GM12878 (cell line): Measurements from ENCODE around the gene PPP1CC. TPM values are rescaled to one million over a fixed set of nuclear protein-coding genes. Genes with fewer than 3 reads are reported as not detected.

Source experiments
- ATAC-seq: fragments of 200-7000 bp; cut with Tn5 transposase; 3 replicates; pipeline ENCODE4 v1.9.1; 2020; ENCODE audit warnings: mild to moderate bottlenecking, moderate library complexity
- BruUV-seq: library from RNA; stranded (reverse); fragments of 400-500 nt; replicated peaks from 2 replicates; lab custom pipeline; 2021; lab: Mats Ljungman, UMichigan
- CTCF ChIA-PET: fragments of 300-600 bp; sonication (Branson Sonifier 250); formaldehyde crosslinking; extraction: SDS; loops from one replicate; lab custom pipeline; 2021; ENCODE audit warnings: inconsistent platforms; lab: Yijun Ruan, JAX
- POLR2A ChIA-PET: fragments of 350-600 bp; formaldehyde crosslinking; extraction: SDS; loops from one replicate; lab custom pipeline; 2021; ENCODE audit warnings: inconsistent platforms; lab: Charles Lee
- RAD21 ChIA-PET: fragments of 300-600 bp; sonication (Branson Sonifier 250); formaldehyde crosslinking; loops from one replicate; lab custom pipeline; 2023; ENCODE audit warnings: antibody characterized with exemption; ENCODE audit not compliant: unreplicated experiment; lab: Charles Lee
- SMC1A ChIA-PET: fragments of 300-600 bp; sonication (Branson Sonifier 250); formaldehyde crosslinking; loops from one replicate; lab custom pipeline; 2023; ENCODE audit not compliant: unreplicated experiment, uncharacterized antibody; lab: Charles Lee
- DNase-seq: peaks from one replicate; pipeline ENCODE4 v3.0.0-alpha.2; 2011; ENCODE audit warnings: low read depth, low spot score
- FAIRE-seq: peaks from 3 replicates; lab custom pipeline; 2011; peaks lifted over from hg19 to GRCh38; lab: Jason Lieb, UNC
- H2AFZ ChIP-seq: 2 replicates; pipeline ENCODE4 v1.6.0; 2011; ENCODE audit warnings: low read depth, low read length, control low read depth; ENCODE audit not compliant: control insufficient read depth
- H3K27ac ChIP-seq: 2 replicates; pipeline ENCODE4 v1.5.1; 2011; ENCODE audit warnings: control low read depth; ENCODE audit not compliant: control insufficient read depth, insufficient read depth
- H3K27me3 ChIP-seq, 2 experiments: replicated peaks in 1 of 2; 2 replicates each; pipeline versions ENCODE4 v1.6.0 to v1.6.1; 2011; ENCODE audit warnings: low read length in 1 of 2; ENCODE audit not compliant: control insufficient read depth in 2 of 2, insufficient read depth in 2 of 2
- H3K36me3 ChIP-seq, 2 experiments: 2 replicates each; pipeline ENCODE4 v1.5.1; 2011; ENCODE audit warnings: low read length in 1 of 2; ENCODE audit not compliant: control insufficient read depth in 2 of 2, insufficient read depth in 2 of 2
- H3K4me1 ChIP-seq: 2 replicates; pipeline ENCODE4 v1.6.1; 2011; ENCODE audit warnings: mild to moderate bottlenecking, low read length, moderate library complexity, mixed read lengths; ENCODE audit not compliant: control insufficient read depth, insufficient read depth
- H3K4me2 ChIP-seq: 2 replicates; pipeline ENCODE4 v1.6.0; 2011; ENCODE audit warnings: control low read depth; ENCODE audit not compliant: control insufficient read depth, insufficient read depth
- H3K4me3 ChIP-seq: fragments of 200-600 bp; sonication (generic); 2 replicates; pipeline ENCODE4 v1.5.1; 2016
- H3K79me2 ChIP-seq: 2 replicates; pipeline ENCODE4 v1.6.0; 2011; ENCODE audit warnings: low read length; ENCODE audit not compliant: control insufficient read depth, insufficient read depth
- H3K9ac ChIP-seq: 2 replicates; pipeline ENCODE4 v1.8.0; 2011; ENCODE audit warnings: low read length, control low read depth, mixed read lengths; ENCODE audit not compliant: control insufficient read depth, insufficient read depth
- H3K9me3 ChIP-seq: replicated peaks from 3 replicates; pipeline ENCODE4 v1.5.1; 2011; ENCODE audit warnings: mild to moderate bottlenecking, low read length; ENCODE audit not compliant: control insufficient read depth, insufficient read depth
- H4K20me1 ChIP-seq: 2 replicates; pipeline ENCODE4 v1.6.0; 2011; ENCODE audit not compliant: control insufficient read depth, insufficient read depth
- ATF2 ChIP-seq: IDR thresholded peaks from 2 replicates; pipeline ENCODE4 v1.6.1; 2012; ENCODE audit warnings: low read length, inconsistent platforms
- CHD2 ChIP-seq: IDR thresholded peaks from 2 replicates; pipeline ENCODE4 v1.6.1; 2011; ENCODE audit warnings: low read depth, low read length, improper control_type of control experiment, borderline replicate concordance
- CHD4 ChIP-seq: fragments of 200-600 bp; sonication (generic); IDR thresholded peaks from 2 replicates; pipeline ENCODE4 v1.6.1; 2016; ENCODE audit warnings: mild to moderate bottlenecking
- CREM ChIP-seq: IDR thresholded peaks from 2 replicates; pipeline ENCODE4 v1.6.1; 2014; ENCODE audit warnings: antibody characterized with exemption, low read depth
- E2F8 ChIP-seq: fragments of 450-650 bp; IDR thresholded peaks from 2 replicates; pipeline ENCODE4 v1.6.1; 2018; ENCODE audit warnings: mild to moderate bottlenecking, low read depth, moderate library complexity; ENCODE audit not compliant: partially characterized antibody
- ELK1 ChIP-seq: IDR thresholded peaks from 2 replicates; pipeline ENCODE4 v1.6.1; 2012; ENCODE audit warnings: low read depth, low read length, improper control_type of control experiment
- ESRRA ChIP-seq: IDR thresholded peaks from 2 replicates; pipeline ENCODE4 v1.6.1; 2012; ENCODE audit warnings: mild to moderate bottlenecking, low read length, improper control_type of control experiment
- FOS ChIP-seq: IDR thresholded peaks from 3 replicates; pipeline ENCODE4 v1.6.1; 2011; ENCODE audit warnings: borderline replicate concordance; ENCODE audit not compliant: insufficient read length; ENCODE audit errors: extremely low read depth
- HDGF ChIP-seq: fragments of 450-650 bp; IDR thresholded peaks from 2 replicates; pipeline ENCODE4 v1.6.1; 2016; ENCODE audit warnings: antibody characterized with exemption
- KDM1A ChIP-seq: fragments of 200-600 bp; sonication (generic); IDR thresholded peaks from 2 replicates; pipeline ENCODE4 v1.6.1; 2016; ENCODE audit warnings: borderline replicate concordance
- MAX ChIP-seq: IDR thresholded peaks from 2 replicates; pipeline ENCODE4 v1.6.1; 2012; ENCODE audit warnings: low read depth, low read length, improper control_type of control experiment
- NFYA ChIP-seq: IDR thresholded peaks from 2 replicates; pipeline ENCODE4 v1.6.1; 2011; ENCODE audit warnings: low read depth, mild to moderate bottlenecking, low read length, improper control_type of control experiment, borderline replicate concordance
- PKNOX1 ChIP-seq: fragments of 450-650 bp; IDR thresholded peaks from 2 replicates; pipeline ENCODE4 v1.6.1; 2016; ENCODE audit warnings: mild to moderate bottlenecking
- PML ChIP-seq: IDR thresholded peaks from 2 replicates; pipeline ENCODE4 v1.6.1; 2012; ENCODE audit warnings: low read length, inconsistent platforms
- POLR2AphosphoS2 ChIP-seq: IDR thresholded peaks from 2 replicates; pipeline ENCODE4 v1.6.1; 2011; ENCODE audit warnings: low read depth, mild to moderate bottlenecking, low read length, improper control_type of control experiment, moderate library complexity
- RBBP5 ChIP-seq: fragments of 200-600 bp; sonication (generic); conservative IDR thresholded peaks from 2 replicates; pipeline ENCODE4 v1.6.1; 2016
- RUNX3 ChIP-seq: IDR thresholded peaks from 2 replicates; pipeline ENCODE4 v1.6.1; 2012; ENCODE audit warnings: low read length, inconsistent platforms
- SMAD5 ChIP-seq: IDR thresholded peaks from 2 replicates; pipeline ENCODE4 v1.6.1; 2016; ENCODE audit warnings: antibody characterized with exemption, low read depth
- SP1 ChIP-seq: IDR thresholded peaks from one replicate; pipeline ENCODE4 v1.6.1; 2011; ENCODE audit warnings: low read depth, low read length
- TARDBP ChIP-seq: IDR thresholded peaks from 2 replicates; pipeline ENCODE4 v1.6.1; 2016; ENCODE audit warnings: borderline replicate concordance
- ZNF622 ChIP-seq: fragments of 450-650 bp; IDR thresholded peaks from 2 replicates; pipeline ENCODE4 v1.6.1; 2017; ENCODE audit warnings: mild to moderate bottlenecking, inconsistent platforms
- WGBS: methylation state at CpG from one replicate; pipeline ENCODE4 v1.1.6; 2016; ENCODE audit warnings: low lambda C conversion rate; ENCODE audit not compliant: insufficient replicate concordance, insufficient coverage; ENCODE audit errors: missing lambda C conversion rate; 5-methylcytosine and 5-hydroxymethylcytosine counted together
- in situ Hi-C: fragments of 300-500 bp; cut with MboI; formaldehyde crosslinking; loops from 9 replicates; pipeline ENCODE4 v1.14.3; 2018; ENCODE audit warnings: mixed read lengths
- intact Hi-C: fragments of 100-400 bp; cut with micrococcal nuclease; formaldehyde crosslinking; loops from one replicate; pipeline ENCODE4 v1.14.2; 2022; ENCODE audit not compliant: unreplicated experiment
- polyA plus RNA-seq, 11 experiments: library from polyadenylated mRNA; depleted of rRNA in 4 of 11; unstranded in 6 of 11; stranded (reverse) in 5 of 11; fragments of >200 nt; fragmentation: Nextera tagmentation in 4 of 11; fragmentation: Illumina TruSeq in 1 of 11; extraction: Ambion mirVana in 4 of 11; extraction: Trizol in 1 of 11; gene quantifications; 1 replicate in 1 of 11; 2 replicates in 10 of 11; pipeline versions ENCODE4 v1.2.1 to v1.2.3, GENCODE V29; 2011 to 2016; ENCODE audit warnings: inconsistent platforms in 2 of 11, missing spikeins in 2 of 11, low read depth in 1 of 11
- total RNA-seq, 4 experiments: library from RNA; depleted of rRNA in 3 of 4; stranded (reverse); fragments of >200 nt in 3 of 4; fragmentation: Illumina TruSeq in 1 of 4; extraction: Trizol in 1 of 4; gene quantifications; 2 replicates each; pipeline versions ENCODE4 v1.2.1 to v1.2.3, GENCODE V29; 2013 to 2021

Gene PPP1CC
- total and polyA plus RNA-seq, 10 of the 15 experiments (the other 5 are each of a cell fraction or from before 2014, with no cell fraction given) = 64.4 to 279 (median 157) TPM

GRCh38 chr12:110791589-110791988 is 48.9 kb upstream of the PPP1CC start:
- FAIRE-seq (peak; percentile 76), ATAC-seq (peak; percentile 82), DNase-seq (peak; percentile 36)
- peaks cover 8% of the 10 kb centered on the region for H3K4me1 ChIP-seq
- SMC1A ChIA-PET = interaction anchor here (0.9 kb wide), 1 partner anchor 11 kb away, joined by 3 read pairs; no protein-coding TSS in a partner anchor
- no peak overlapping the region for H3K9ac ChIP-seq
- RAD21 ChIA-PET = no interaction called here
- CTCF ChIA-PET = interaction anchor here (0.6 kb wide), 1 partner anchor 317 kb away, joined by 3 read pairs; no protein-coding TSS in a partner anchor
- POLR2A ChIA-PET = no interaction called here
- BruUV-seq = no TSS peak
- no peaks in the 10 kb centered on the region for H3K36me3 ChIP-seq
- no peak overlapping the region for H3K27ac ChIP-seq
- intact Hi-C loops = no loop called here
- WGBS = 60% methylated on average over 3 of the region's 3 CpGs
- H3K27me3 ChIP-seq = no peaks in the 10 kb centered on the region
- H3K4me3 ChIP-seq = no peak overlapping the region
- H2AFZ ChIP-seq = no peak overlapping the region
- 0 out of 2 replicates have a peak overlapping the region, but pooled peaks have one; percentile 44 for H3K4me2 ChIP-seq
- no peaks in the 10 kb centered on the region for H3K79me2 ChIP-seq
- no peaks in the 10 kb centered on the region for H4K20me1 ChIP-seq
- H3K9me3 ChIP-seq = no peaks in the 10 kb centered on the region
- in situ Hi-C loops = no loop called here
- no peak for TF ChIP-seq ESRRA
- TF ChIP-seq SP1 = no peak
- TF ChIP-seq NFYA = no peak
- TF ChIP-seq KDM1A = no peak
- no peak for TF ChIP-seq ELK1
- no peak for TF ChIP-seq TARDBP
- TF ChIP-seq SMAD5 = no peak
- no peak; the same call in 1 of the 2 replicates for TF ChIP-seq ATF2
- no peak for TF ChIP-seq MAX
- TF ChIP-seq CHD4 = no peak
- TF ChIP-seq RBBP5 = no peak
- no peak for TF ChIP-seq PKNOX1
- peak; percentile 55 for TF ChIP-seq RUNX3
- TF ChIP-seq E2F8 = no peak
- TF ChIP-seq PML = no peak
- TF ChIP-seq FOS = no peak
- 0 out of 2 replicates have a peak, but pooled peaks have one; percentile 21 for TF ChIP-seq CREM
- no peak for TF ChIP-seq POLR2AphosphoS2
- TF ChIP-seq CHD2 = no peak
- no peak for TF ChIP-seq ZNF622
- TF ChIP-seq HDGF = no peak
